NCI-H146 (cell line): ENCODE data around the gene FAM131C.
A peak's percentile ranks its signal among the peaks of the same experiment; 100 is the strongest.
"Not testable (repeated sequence)": the region's sequence is repeated elsewhere in the genome, so short reads cannot be mapped to it uniquely, and the experiment has no call there.

Source experiments
- DNase-seq: peaks from one replicate; lab custom pipeline; 2025; lab: John Stamatoyannopoulos, UW

FAM131C gene

GRCh38 chr1:16076865-16077238 lies 3.4 kb upstream of the FAM131C start:
- peak; percentile 13 for DNase-seq

- no peak for DNase-seq
Measured at GRCh38 chr1:16076031-16076864, 2.8 kb upstream of the FAM131C start.

GRCh38 chr1:16075337-16076030 lies 2.0 kb upstream of the FAM131C start:
- no peak for DNase-seq

GRCh38 chr1:16074217-16074616 lies 766 bp upstream of the FAM131C start:
- no peak for DNase-seq

GRCh38 chr1:16072616-16073484 lies 601 bp downstream of the FAM131C start:
- peak; percentile 29 for DNase-seq

GRCh38 chr1:16072095-16072494 lies 1.4 kb downstream of the FAM131C start:
- no peak for DNase-seq

- no peak for DNase-seq
Measured at GRCh38 chr1:16071614-16072013, 1.8 kb downstream of the FAM131C start.

GRCh38 chr1:16070640-16071355 lies 2.7 kb downstream of the FAM131C start:
- DNase-seq = no peak

GRCh38 chr1:16068356-16069270 lies 4.8 kb downstream of the FAM131C start:
- no peak for DNase-seq

GRCh38 chr1:16067933-16068332 lies 5.5 kb downstream of the FAM131C start:
- DNase-seq = no peak

- peak; percentile 48 for DNase-seq
Measured at GRCh38 chr1:16067127-16067768, 6.2 kb downstream of the FAM131C start.

- no peak for DNase-seq
Measured at GRCh38 chr1:16066245-16066644, 7.2 kb downstream of the FAM131C start.

GRCh38 chr1:16065269-16065576 lies 8.2 kb downstream of the FAM131C start:
- no peak for DNase-seq

- no peak for DNase-seq
Measured at GRCh38 chr1:16064536-16065268, 8.7 kb downstream of the FAM131C start.

- no peak for DNase-seq
Measured at GRCh38 chr1:16063921-16064320, 9.5 kb downstream of the FAM131C start.

- DNase-seq = no peak
Measured at GRCh38 chr1:16063226-16063829, 10.1 kb downstream of the FAM131C start.

GRCh38 chr1:16062687-16063075 lies 10.8 kb downstream of the FAM131C start:
- DNase-seq = not testable (repeated sequence)

- DNase-seq = not testable (repeated sequence)
Measured at GRCh38 chr1:16061989-16062686, 11.3 kb downstream of the FAM131C start.

GRCh38 chr1:16061266-16061665 lies 12.2 kb downstream of the FAM131C start:
- DNase-seq = no peak
